Central memory CD4-positive, alpha-beta T cell (primary cell): Measurements from ENCODE around the gene IQCK.

Experiments
- DNase-seq: peaks from one replicate; pipeline ENCODE4 v3.0.0; 2022

IQCK gene

DNA sequence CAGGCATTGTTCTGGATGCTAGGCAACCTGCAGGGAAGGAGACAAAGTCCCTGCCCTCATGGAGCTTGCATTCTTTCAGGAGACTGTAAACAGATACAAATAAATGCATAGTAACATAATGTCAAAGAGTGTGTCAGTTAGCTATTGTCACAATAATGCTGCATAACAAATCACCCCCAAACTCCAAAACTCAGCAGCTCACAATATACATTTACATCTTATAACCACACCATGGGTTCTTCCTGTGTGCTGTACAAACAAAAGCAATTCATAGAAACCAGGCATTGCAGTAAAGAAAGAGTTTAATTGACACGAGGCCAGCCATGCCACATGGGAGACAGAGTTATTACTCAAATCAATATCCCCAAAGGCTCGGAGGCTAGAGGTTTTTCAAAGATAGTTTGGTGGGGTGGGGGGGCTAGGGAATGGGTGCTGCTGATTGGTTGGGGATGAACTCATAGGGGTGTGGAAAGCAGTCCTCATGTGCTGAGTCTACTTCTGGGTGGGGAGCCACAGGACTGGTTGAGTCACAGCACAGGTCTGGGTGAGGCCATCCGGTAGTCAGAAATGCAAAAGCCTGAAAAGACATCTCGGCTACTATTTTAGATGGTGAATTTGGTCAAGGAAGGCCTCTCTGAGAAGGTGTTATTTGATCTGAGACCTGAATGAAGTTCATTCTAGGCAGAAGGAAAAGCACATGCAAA, 87.5 kb downstream of the IQCK start:
- no peak for DNase-seq

DNA sequence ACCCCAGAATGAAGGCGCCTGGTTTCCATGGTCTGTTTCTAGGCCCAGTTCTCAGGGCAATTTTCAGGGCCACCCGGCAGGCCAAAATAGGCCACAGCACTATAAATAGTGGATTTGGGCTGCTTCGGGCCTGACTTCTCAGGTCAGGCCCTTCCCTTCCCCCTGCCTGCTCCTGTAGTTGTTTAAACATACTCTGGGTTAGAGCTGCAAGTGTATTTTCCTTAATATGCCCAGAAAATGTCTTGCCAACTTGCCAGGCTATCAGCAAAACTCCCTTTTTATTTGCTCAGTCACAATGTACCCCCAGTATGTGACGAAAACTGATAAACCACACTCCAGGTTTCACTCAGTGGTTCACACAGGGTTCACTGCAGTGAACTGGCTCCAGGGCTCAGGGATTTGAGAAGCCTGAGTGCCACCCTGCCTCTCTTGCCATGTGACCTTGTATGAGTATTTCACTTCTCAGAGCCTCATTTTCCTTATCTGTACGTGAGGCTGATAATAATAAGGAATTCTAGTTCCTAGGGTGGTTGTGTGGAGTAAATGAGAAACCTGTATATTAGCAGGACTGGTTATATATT, 90.1 kb downstream of the IQCK start:
- no peak for DNase-seq

DNA sequence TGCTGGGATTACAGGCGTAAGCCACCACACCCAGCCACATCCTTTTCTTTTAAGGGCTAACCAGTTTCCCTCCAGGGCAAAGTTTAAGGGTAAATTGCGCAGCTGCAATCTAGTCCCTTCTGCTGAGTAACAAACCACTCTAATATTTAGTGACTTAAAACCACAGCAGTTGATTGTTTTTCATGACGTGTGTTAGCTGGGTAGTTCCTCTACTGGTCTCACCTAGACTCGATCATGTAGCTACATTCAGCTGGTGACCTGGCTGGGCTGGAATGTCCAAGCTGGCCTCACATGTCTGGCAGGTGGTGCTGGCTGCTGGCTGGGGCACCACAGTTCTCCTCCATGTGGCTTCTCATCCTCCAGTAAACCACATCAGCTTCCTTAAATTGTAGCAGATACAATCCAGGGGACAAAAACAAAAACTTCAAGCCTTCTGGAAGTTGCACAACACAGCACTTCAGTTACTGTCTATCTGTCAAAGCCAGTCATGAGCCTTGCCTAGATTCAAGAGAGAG, 91.1 kb downstream of the IQCK start:
- DNase-seq: no peak

DNA sequence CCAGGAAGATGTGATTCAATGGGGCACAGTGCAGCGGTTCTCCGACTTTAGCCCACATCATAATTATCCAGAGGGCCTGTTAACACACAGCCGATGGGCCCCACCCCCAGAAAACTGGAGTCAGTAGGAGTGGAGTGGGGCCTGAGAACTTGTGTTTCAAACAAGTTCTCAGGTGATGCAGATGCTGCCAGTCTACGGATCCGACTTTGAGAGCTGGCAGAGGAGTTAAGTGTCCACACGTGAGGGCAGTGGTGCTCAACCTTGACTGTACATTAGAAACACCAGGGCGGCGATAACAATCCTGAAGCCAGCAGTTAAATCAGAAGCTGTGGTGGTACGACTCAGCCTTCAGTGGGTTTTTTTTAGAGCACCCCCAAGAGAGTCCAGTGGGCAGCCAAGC, 91.6 kb downstream of the IQCK start:
- no peak for DNase-seq

DNA sequence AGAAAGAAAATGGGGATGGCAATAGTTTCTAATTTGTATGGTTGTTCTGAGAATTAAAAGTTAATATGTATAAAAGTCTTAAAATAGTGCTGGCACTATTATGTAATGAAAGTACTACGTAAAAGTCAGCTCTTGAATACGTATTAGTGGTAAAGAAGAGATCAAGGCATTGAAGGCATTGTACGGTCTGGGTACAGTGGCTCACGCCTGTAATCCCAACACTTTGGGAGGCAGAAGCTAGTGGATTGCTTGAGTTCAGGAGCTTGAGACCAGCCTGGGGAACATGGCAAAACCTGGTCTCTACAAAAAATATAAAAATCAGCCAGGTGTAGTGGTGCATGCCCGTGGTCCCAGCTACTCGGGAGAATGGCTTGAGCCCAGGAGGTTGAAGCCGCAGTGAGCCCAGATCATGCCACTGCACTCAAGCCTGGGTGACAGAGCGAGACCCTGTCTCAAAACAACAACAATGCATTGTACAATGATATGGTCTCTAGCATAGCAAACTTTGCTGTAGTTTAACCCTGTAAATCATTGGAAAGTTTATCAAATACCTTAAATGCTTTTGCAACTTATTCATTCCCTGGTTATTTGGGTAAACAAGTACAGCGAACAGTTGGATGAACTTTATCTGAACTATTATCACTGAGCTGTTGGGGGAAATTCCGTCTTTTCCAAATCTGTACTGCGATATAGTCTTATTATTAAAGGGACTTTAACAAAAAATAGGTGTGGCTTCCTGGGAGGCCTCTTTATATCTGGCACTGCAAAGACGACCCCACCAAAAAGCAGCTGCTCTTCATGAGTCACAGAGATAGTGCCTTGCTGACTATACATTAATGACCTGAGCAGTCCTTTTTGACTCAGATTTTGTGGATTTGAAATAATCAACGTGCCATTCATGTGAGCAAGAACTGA, 93.0 kb downstream of the IQCK start:
- no peak for DNase-seq

DNA sequence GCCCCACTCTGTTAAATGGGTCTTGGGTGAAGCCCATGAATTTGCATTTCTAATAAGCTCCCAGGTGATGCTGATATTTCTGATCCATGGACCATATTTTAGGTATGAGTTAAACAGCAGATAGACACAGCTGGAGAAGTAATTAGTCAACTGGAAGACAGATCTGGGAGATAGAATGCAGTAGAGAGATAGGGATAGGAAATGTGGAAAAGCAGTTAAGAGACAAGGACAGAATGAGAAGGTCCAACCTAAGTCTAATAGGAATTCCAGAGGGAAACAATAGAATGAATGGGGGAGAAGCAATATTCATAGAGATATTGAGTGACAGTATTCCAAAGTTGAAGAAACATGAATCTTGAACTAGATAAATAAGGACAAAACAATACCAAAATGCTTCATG, 94.9 kb downstream of the IQCK start:
- no peak for DNase-seq

DNA sequence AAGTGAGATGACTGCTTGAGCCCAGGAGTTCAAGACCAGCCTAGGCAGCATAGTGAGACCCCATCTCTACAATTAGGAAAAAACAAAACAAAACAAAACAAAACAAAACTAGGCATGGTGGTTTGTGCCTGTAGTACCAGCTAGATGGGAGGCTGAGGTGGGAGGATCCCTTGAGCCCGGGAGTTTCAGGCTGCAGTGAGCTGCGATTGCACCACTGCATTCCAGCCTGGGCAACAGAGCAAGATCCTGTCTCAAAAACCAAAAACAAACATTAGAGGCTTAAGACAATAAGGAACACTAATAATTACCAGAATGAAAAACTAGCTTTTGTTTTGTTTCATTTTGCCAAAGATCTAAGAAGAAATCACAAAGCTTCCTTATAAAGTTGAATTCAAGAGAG, 97.3 kb downstream of the IQCK start:
- no peak for DNase-seq

DNA sequence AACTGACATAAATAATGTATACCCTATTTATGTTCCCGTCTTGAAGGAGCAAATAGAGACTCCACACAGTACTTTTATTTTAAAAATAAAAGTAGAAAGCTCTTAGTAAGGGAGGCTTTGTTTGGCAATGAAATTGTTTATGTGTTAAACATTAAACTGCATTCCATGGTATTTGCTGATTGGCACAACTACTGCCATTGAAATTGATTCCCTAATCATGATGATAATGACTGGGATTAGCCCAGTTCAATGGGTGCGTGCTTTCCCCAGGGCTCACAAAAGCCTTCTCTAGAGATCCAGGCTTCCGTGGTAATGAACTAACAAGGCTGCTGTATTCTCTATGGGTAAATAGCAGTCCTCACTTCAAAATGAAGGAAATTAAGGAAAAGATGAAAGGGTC, 99.1 kb downstream of the IQCK start:
- DNase-seq: no peak

DNA sequence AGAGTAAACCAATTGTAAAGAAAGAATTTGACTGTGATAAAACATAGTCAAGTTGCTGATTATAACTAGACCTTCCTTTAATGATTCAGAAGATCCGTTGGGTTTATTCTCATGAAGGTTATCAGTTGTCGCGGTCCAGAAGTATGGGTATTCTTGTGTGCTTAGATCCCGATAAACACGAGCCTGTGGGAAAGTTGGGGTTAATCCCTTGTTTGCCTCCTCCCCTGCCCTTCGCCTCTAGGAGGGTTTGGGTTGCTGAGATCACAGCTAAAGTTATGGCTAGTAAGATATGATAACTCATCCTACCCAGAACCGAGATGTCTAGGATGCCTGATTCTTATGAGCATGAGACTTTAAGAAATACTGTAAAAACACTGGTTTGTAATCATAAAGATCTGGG, 99.8 kb downstream of the IQCK start:
- no peak for DNase-seq

DNA sequence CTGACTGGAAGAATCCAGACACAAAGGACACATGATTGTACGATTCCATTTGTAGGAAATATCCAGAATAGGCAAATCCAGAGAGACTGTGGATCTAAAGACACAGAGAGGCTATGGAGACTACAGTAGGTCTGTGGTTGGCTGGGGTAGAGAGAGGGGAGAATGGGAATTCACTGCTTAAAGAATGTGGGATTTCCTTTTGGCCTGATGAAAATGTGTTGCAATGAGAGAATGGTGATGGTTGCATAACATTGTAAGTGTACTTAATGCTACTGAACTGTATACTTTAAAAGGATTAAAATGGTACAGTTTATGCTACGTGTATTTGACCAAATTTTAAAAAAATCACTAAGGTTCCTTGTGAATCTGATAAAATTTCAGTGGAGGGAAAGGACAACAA, 104.5 kb downstream of the IQCK start:
- no peak for DNase-seq

DNA sequence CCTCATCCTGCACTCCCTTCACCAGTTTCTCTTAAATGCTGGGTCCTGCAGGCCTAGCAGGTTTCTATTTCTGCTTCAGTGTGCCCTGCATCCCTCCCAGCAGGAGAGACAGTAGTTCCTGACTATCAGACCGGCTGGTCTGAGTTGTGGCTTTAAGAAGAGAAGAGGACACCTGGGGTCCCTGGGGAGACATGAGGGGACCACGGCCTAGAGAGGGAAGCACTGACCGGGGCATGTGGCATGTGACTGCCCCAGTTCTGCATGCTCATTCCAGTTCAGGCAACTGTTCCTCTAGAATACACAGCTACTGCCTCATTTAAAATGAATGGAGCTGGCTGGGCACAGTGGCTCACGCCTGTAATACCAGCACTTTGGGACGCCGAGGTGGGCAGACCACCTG, 105.3 kb downstream of the IQCK start:
- no peak for DNase-seq

DNA sequence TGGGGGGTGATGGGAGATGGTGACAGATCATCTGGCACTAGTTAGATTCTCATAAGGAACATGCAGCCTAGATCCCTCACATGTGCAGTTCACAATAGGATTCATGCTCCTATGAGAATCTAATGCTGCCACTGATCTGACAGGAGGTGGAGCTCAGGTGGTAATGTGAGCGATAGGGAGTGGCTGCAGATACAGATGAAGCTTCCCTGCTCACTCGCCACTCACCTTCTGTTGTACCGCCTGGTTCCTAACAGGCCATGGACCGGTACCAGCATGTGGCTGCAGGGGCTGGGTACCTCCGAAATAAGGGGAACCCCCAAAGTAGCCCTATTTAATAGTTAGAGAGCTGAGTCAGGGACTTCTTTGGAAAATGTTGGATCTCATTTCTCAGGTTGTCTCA, 106.1 kb downstream of the IQCK start:
- DNase-seq: no peak

DNA sequence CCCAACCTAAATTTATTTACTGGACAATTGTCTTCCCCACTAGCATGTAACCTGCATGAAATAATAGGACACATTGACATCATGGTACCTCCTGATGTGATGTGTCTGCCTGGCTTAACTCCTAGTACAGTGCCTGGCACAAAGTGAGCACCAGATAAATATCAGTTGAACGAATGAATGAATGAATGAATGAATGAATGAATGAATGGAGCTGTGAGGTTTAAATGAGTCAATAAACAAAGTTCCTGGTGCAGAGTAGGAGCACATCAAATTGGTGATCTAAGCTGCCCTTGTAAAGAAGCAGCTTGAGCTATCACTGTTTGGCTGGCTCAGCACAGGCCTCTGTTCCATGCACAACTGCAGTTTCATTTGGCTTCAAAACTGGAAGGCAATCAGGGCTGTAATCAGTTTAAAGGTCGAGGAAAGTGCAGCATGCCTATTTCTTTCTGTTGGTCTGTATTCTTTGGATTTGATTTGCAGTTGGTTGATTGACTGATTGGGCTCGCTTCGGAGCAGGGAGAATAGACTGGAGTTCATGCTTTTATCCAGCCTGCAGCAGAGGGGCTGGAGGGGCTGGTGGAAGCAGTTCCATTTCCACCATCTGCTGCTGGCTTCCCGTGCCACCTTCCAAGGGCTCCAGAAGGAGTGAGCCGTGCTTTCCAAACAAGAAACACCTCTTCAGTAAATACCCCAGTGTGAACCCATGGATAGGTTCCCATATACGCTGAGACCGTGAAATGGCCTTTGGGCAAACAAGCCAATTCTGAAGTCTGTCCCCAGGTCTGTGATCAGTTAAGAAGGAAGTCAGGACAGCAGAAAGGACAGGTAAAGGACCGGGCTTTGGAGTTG, 112.0 kb downstream of the IQCK start:
- no peak for DNase-seq

DNA sequence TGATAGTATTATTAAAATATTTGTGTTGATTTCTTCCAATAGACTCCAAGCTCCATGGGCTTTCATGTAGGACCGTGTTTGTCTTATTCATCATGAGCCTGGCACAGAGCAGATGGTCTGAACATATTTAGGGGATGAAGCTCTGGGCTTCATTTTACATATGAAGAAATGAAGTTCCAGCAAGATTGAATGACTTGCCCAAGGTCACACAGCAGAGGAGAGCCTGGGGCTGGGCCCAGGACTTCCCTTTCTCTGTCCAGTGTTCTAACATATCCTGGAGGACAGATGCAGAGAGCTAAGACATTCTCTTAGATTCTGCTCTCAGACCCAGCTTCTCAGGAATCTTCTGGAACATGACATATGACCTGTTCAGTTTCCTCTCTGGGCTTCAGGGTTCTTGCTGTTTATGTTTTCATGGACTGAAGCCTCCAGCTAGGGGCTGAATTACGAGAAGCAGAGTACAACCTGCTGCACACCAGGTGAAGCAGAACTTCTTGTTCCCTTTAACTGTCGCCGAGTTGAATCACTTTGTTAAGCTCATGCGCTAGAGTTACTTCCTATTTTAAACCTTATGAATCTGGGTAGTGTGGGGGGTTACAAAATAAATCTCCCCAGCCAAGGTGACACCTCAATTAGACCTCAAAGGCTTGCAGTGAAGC, 113.0 kb downstream of the IQCK start:
- no peak for DNase-seq

DNA sequence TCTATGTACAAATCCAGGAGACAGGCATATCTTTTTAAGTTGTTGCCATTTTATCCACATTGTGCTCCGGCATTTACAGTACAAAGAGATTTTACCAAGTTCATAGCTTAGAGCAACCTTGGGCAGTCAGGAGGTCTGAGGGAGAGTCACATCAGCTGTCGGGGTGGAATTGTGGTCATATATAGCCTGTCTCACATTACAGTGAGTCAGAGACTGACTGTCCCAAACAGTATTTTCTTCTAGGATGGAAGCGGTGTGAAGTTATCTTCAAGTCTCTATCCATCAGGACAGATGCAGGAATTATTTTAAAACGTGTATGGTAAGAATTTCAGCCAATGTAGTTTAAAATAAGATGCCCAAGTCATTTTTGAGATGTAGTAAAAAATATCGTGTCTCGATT, 113.6 kb downstream of the IQCK start:
- DNase-seq: no peak

DNA sequence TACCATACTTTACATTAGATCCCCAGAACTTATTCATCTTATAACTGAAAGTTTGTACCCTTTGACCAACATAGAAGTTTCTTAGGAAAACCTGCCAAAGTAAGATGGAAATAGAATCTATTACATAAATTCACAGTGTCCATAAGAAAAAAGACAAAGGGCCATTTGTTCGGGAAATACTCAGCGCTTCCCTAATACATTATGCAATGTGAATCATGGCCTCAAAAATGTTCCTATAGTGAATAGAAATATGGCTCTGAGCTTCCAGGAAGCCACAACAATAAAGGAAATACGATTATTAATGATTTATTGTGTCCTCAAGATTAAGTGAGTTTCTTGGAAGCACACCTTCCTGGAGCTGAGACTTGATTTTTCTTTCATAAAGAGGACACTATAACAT, 115.1 kb downstream of the IQCK start:
- DNase-seq: no peak

DNA sequence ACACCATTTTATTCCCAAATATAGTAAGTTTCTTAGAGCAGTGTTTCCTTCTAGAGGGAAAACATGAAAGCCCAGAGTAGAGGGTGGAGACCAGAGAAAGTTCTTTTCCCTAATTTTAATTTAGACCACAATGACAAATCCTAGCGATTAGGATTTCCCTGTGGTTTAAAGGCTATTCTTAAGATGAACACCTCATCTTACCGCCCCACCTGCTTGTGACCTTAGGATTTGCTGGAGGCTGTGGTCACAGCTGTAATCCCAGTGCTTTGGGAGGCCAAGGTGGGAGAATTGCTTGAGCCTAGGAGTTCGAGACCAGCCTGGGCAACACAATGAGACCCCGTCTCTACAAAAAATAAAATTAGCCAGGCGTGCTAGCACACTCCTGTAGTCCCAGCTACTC, 115.5 kb downstream of the IQCK start:
- DNase-seq: no peak

DNA sequence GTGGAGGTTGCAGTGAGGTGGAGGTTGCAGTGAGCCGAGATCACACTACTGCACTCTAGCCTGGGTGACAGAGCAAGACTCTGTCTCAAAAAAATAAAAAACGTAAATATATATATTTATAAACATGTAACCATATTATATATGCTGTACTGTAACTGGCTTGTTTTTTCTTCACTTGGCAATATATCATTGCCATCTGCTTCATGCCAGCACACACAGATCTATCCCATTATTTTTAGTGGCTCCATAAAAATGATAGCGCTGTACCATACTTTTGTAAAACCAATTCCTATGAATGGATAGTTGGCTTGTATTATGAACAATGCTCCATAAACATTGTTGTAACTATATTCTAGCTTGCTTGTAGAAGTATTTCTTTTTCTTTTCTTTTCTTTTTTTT, 117.1 kb downstream of the IQCK start:
- DNase-seq: no peak

DNA sequence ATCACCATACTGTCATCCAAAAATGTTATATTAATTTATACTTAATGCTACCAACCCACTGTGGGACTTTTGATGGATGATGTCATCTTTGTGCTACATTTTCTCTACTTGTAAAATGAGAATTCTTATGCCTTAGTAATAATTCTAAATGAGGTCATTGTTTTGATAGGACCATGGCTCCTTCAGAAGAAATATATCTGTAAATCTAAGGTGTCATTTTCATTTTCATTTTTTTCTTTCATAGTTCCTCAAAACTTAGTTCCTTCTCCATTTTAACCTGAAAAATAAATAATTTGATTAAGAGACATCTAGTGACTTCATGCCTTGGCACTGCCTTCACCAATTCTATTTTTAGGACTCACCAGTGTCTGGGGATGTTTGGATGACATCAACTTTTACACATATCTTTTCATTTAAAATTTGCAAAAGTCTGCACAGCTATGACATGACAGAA, 117.9 kb downstream of the IQCK start:
- no peak for DNase-seq

DNA sequence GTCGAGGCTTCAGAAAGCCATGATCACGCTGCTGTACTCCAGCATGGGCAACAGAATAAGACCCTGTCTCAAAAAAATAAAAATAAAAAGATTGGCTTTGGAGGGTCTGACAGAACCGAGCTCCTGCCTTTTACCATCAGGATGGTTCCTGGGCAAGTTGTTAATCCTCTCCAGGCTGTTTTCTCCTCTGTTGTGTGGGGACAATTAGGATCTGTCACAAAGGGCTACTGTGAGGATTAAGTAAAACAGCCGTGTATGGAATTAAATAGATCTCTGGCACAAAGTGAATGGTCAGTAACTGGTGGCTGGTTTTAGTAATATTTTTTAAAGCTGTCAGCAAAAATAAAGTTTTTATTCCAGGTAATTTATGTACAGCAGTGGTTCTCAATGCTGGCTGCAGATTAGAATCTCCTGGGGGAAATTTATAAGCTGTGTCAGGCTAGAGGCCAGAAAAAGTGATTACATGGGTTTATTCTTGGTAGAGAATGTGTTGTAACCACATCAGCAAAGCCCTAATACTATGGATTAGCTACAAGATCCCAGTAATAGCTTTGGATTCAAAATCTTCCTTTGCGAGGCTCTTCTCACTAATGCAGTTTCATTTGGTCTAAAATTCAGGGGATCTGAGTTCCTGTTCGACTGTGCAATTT, 119.4 kb downstream of the IQCK start:
- DNase-seq: no peak

DNA sequence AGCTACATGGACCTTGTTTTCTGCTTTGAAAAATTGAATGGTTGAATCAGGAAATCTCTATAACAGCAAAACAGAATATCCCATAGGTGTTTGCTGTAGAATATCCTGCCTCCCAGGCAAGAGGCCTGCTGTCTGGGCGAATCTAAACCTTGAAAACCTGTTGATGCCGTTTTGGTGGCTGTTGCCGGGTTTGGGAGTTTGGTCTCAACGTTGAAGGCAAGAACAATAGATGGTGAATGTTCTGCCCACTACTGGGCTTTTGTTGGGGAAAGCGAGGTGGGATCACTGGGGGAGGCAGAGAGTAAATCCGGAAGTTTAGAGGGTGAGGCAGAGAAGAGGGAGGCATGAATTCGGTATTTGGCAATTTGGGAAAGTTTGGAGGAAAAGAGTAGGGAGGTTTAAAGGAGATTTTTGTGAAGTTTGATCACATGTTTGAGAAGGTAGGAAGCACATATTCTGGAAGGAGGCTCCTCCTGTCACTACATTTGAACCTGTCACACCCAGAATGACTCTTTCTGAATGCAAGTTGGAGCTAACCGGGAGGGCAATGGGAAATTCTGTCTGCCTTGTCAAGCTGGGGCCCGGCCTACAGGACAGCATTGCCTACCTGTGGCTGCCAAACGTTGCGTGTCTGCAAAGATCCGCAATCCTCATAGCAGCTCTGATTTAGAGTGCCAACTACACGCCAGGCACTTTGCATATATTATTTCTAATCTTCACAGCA, 120.1 kb downstream of the IQCK start:
- DNase-seq: no peak
